ENCODE results near the gene CBFB. TPM values are rescaled to one million over a fixed set of nuclear protein-coding genes. Genes with fewer than 3 reads are reported as not detected.

CBFB gene
- total RNA-seq, 2 experiments from 2014 or later = 235 to 241 TPM

GRCh38 chr16:67100569-67101310 lies 71.8 kb downstream of the CBFB start:
- DNase-seq = no peak
- no peaks in the 10 kb centered on the region for H3K9me3 Mint-ChIP-seq (ENCODE audit: insufficient read depth)
- H3K4me3 Mint-ChIP-seq = no peak overlapping the region
- H3K27ac Mint-ChIP-seq = no peak overlapping the region
- ATAC-seq = no peak
- ChIA-PET CTCF (interaction anchor here (0.6 to 6.7 kb wide), 25 partner anchors 8 to 209 kb away, joined by 3 to 134 read pairs (median 4); partner anchors contain the start of genes CBFB and PHAF1), POLR2A (interaction anchor here (0.5 to 1.0 kb wide), 4 partner anchors 10 to 216 kb away, joined by 3 to 4 read pairs (median 3); partner anchors contain the start of genes CBFB and PHAF1)
- H3K4me1 Mint-ChIP-seq (ENCODE audit: low read depth) = no peaks in the 10 kb centered on the region
- H3K36me3 Mint-ChIP-seq (ENCODE audit: low read depth) = peaks cover 12% of the 10 kb centered on the region
- H3K27me3 Mint-ChIP-seq (ENCODE audit: low read depth) = no peaks in the 10 kb centered on the region

GRCh38 chr16:67101311-67102082 lies 72.5 kb downstream of the CBFB start:
- H3K27ac Mint-ChIP-seq = no peak overlapping the region
- H3K27me3 Mint-ChIP-seq (ENCODE audit: low read depth) = no peaks in the 10 kb centered on the region
- DNase-seq = no peak
- ATAC-seq = no peak
- peaks cover 12% of the 10 kb centered on the region for H3K36me3 Mint-ChIP-seq (ENCODE audit: low read depth)
- ChIA-PET CTCF (interaction anchor here (0.6 to 6.7 kb wide), 21 partner anchors 9 to 147 kb away, joined by 3 to 134 read pairs (median 5); partner anchors contain the start of genes CBFB and PHAF1), POLR2A (interaction anchor here (0.5 to 1.0 kb wide), 4 partner anchors 9 to 215 kb away, joined by 3 to 4 read pairs (median 3); partner anchors contain the start of genes CBFB and PHAF1)
- H3K9me3 Mint-ChIP-seq (ENCODE audit: insufficient read depth) = no peaks in the 10 kb centered on the region
- no peak overlapping the region for H3K4me3 Mint-ChIP-seq
- H3K4me1 Mint-ChIP-seq (ENCODE audit: low read depth) = no peaks in the 10 kb centered on the region

- peaks cover 12% of the 10 kb centered on the region for H3K36me3 Mint-ChIP-seq (ENCODE audit: low read depth)
- no peak for ATAC-seq
- H3K4me3 Mint-ChIP-seq = no peak overlapping the region
- no peak for DNase-seq
- CTCF ChIA-PET = interaction anchor here (0.7 to 6.7 kb wide), 11 partner anchors 9 to 296 kb away, joined by 3 to 134 read pairs (median 3); partner anchors contain the start of gene CES3
- peak overlapping the region; percentile 35 for H3K27ac Mint-ChIP-seq
- peaks cover 2% of the 10 kb centered on the region for H3K4me1 Mint-ChIP-seq (ENCODE audit: low read depth)
- H3K9me3 Mint-ChIP-seq (ENCODE audit: insufficient read depth) = no peaks in the 10 kb centered on the region
- POLR2A ChIA-PET = interaction anchor here (1.3 kb wide), 1 partner anchor 86 kb away, joined by 4 read pairs; no protein-coding TSS in a partner anchor
- H3K27me3 Mint-ChIP-seq (ENCODE audit: low read depth) = no peaks in the 10 kb centered on the region
Measured at GRCh38 chr16:67104061-67104460, 75.1 kb downstream of the CBFB start.

GRCh38 chr16:67104845-67105244 lies 75.9 kb downstream of the CBFB start:
- Mint-ChIP-seq H3K36me3 (ENCODE audit: low read depth) (peaks cover 8% of the 10 kb centered on the region), H3K9me3 (ENCODE audit: insufficient read depth) (no peaks in the 10 kb centered on the region), H3K4me3 (no peak overlapping the region), H3K4me1 (ENCODE audit: low read depth) (peaks cover 7% of the 10 kb centered on the region), H3K27ac (no peak overlapping the region), H3K27me3 (ENCODE audit: low read depth) (no peaks in the 10 kb centered on the region)
- DNase-seq (no peak), ATAC-seq (no peak)
- POLR2A ChIA-PET = no interaction called here
- CTCF ChIA-PET = interaction anchor here (1.2 to 6.7 kb wide), 5 partner anchors 50 to 144 kb away, joined by 3 to 134 read pairs (median 11); partner anchors contain the start of gene CES3

- POLR2A ChIA-PET = no interaction called here
- Mint-ChIP-seq H3K4me1 (ENCODE audit: low read depth) (peaks cover 7% of the 10 kb centered on the region), H3K4me3 (no peak overlapping the region), H3K9me3 (ENCODE audit: insufficient read depth) (no peaks in the 10 kb centered on the region), H3K27ac (no peak overlapping the region), H3K36me3 (ENCODE audit: low read depth) (peaks cover 8% of the 10 kb centered on the region), H3K27me3 (ENCODE audit: low read depth) (no peaks in the 10 kb centered on the region)
- no peak for DNase-seq
- ATAC-seq = no peak
- CTCF ChIA-PET = interaction anchor here (1.7 to 6.7 kb wide), 3 partner anchors 50 to 86 kb away, joined by 4 to 134 read pairs (median 11); no protein-coding TSS in a partner anchor
Measured at GRCh38 chr16:67105246-67105645, 76.3 kb downstream of the CBFB start.

- Mint-ChIP-seq H3K27ac (no peak overlapping the region), H3K27me3 (ENCODE audit: low read depth) (no peaks in the 10 kb centered on the region), H3K4me1 (ENCODE audit: low read depth) (peaks cover 13% of the 10 kb centered on the region), H3K9me3 (ENCODE audit: insufficient read depth) (no peaks in the 10 kb centered on the region), H3K36me3 (ENCODE audit: low read depth) (peaks cover 8% of the 10 kb centered on the region), H3K4me3 (no peak overlapping the region)
- DNase-seq (no peak), ATAC-seq (no peak)
- ChIA-PET CTCF (interaction anchor here (1.2 to 2.2 kb wide), 5 partner anchors 19 to 122 kb away, joined by 3 to 11 read pairs (median 3); no protein-coding TSS in a partner anchor), POLR2A (interaction anchor here (0.6 kb wide), 1 partner anchor 149 kb away, joined by 3 read pairs; no protein-coding TSS in a partner anchor)
Measured at GRCh38 chr16:67105881-67106280, 76.9 kb downstream of the CBFB start.

- Mint-ChIP-seq H3K4me1 (ENCODE audit: low read depth) (peaks cover 28% of the 10 kb centered on the region), H3K4me3 (no peak overlapping the region), H3K36me3 (ENCODE audit: low read depth) (peaks cover 2% of the 10 kb centered on the region), H3K27ac (no peak overlapping the region), H3K27me3 (ENCODE audit: low read depth) (no peaks in the 10 kb centered on the region), H3K9me3 (ENCODE audit: insufficient read depth) (no peaks in the 10 kb centered on the region)
- ATAC-seq = no peak
- ChIA-PET POLR2A (interaction anchor here (0.7 kb wide), 1 partner anchor 69 kb away, joined by 3 read pairs; no protein-coding TSS in a partner anchor), CTCF (interaction anchor here (0.9 to 1.4 kb wide), 2 partner anchors 47 to 91 kb away, joined by 4 to 6 read pairs; no protein-coding TSS in a partner anchor)
- DNase-seq = no peak
Measured at GRCh38 chr16:67108489-67108888, 79.5 kb downstream of the CBFB start.

- H3K4me3 Mint-ChIP-seq = peak overlapping the region; percentile 93
- H3K4me1 Mint-ChIP-seq (ENCODE audit: low read depth) = peaks cover 28% of the 10 kb centered on the region
- no peak for ATAC-seq
- H3K27ac Mint-ChIP-seq = peak overlapping the region; percentile 63
- no peaks in the 10 kb centered on the region for H3K9me3 Mint-ChIP-seq (ENCODE audit: insufficient read depth)
- H3K27me3 Mint-ChIP-seq (ENCODE audit: low read depth) = no peaks in the 10 kb centered on the region
- POLR2A ChIA-PET = interaction anchor here (1.2 kb wide), 1 partner anchor 79 kb away, joined by 4 read pairs; no protein-coding TSS in a partner anchor
- H3K36me3 Mint-ChIP-seq (ENCODE audit: low read depth) = peaks cover 2% of the 10 kb centered on the region
- CTCF ChIA-PET = interaction anchor here (1.4 to 2.8 kb wide), 5 partner anchors 8 to 91 kb away, joined by 3 to 13 read pairs (median 8); no protein-coding TSS in a partner anchor
- DNase-seq = no peak
Measured at GRCh38 chr16:67108931-67109406, 80.0 kb downstream of the CBFB start.

- H3K36me3 Mint-ChIP-seq (ENCODE audit: low read depth) = peaks cover 2% of the 10 kb centered on the region
- DNase-seq (peak; percentile 95), ATAC-seq (peak; percentile 95)
- H3K4me1 Mint-ChIP-seq (ENCODE audit: low read depth) = peaks cover 28% of the 10 kb centered on the region
- H3K9me3 Mint-ChIP-seq (ENCODE audit: insufficient read depth) = no peaks in the 10 kb centered on the region
- POLR2A ChIA-PET = interaction anchor here (1.1 to 1.2 kb wide), 2 partner anchors 8 to 79 kb away, joined by 3 to 4 read pairs; no protein-coding TSS in a partner anchor
- H3K27ac Mint-ChIP-seq = peak within 1 kb of the TSS; percentile 83
- no peaks in the 10 kb centered on the region for H3K27me3 Mint-ChIP-seq (ENCODE audit: low read depth)
- CTCF ChIA-PET = interaction anchor here (0.7 to 2.8 kb wide), 7 partner anchors 8 to 156 kb away, joined by 3 to 13 read pairs (median 3); partner anchors contain the start of gene B3GNT9
- peak within 1 kb of the TSS; percentile 93 for H3K4me3 Mint-ChIP-seq
Measured at GRCh38 chr16:67109407-67110135, 80.6 kb downstream of the CBFB start, which contains the start of gene PHAF1. Gene PHAF1 (plus strand): TSS chr16:67109941. CDS start chr16:67110176, 235 bp downstream.

- ChIA-PET CTCF (interaction anchor here (0.7 to 2.8 kb wide), 10 partner anchors 10 to 158 kb away, joined by 3 to 10 read pairs (median 4); partner anchors contain the start of gene CES3), POLR2A (interaction anchor here (1.0 kb wide), 1 partner anchor 48 kb away, joined by 3 read pairs; the partner anchor contains the start of genes FBXL8 and TRADD)
- Mint-ChIP-seq H3K36me3 (ENCODE audit: low read depth) (peaks cover 4% of the 10 kb centered on the region), H3K27ac (no peak overlapping the region), H3K27me3 (ENCODE audit: low read depth) (no peaks in the 10 kb centered on the region), H3K9me3 (ENCODE audit: insufficient read depth) (no peaks in the 10 kb centered on the region), H3K4me3 (no peak overlapping the region), H3K4me1 (ENCODE audit: low read depth) (peaks cover 30% of the 10 kb centered on the region)
- ATAC-seq (no peak), DNase-seq (no peak)
Measured at GRCh38 chr16:67111951-67112444, 83.0 kb downstream of the CBFB start.

Measured in activated CD8-positive, alpha-beta T cell treated with anti-CD3 and anti-CD28 coated beads, Interleukin-2, amount 10 ng/mL, durations not matched to agents 7 days and 5 days (primary cell).